ENCODE measurements around the gene PSORS1C1.

GRCh38 chr6:31125162-31125561, 10.6 kb downstream of the PSORS1C1 start:
- TF ChIP-seq REST (IDR thresholded peaks at IDR 0.05; ENCODE audit: insufficient replicate concordance, low read depth) (no peak), CTCF (IDR thresholded peaks at IDR 0.05; ENCODE audit: insufficient read depth, low read length) (no peak), GABPA (IDR thresholded peaks at IDR 0.05; ENCODE audit: low read depth) (no peak), POLR2AphosphoS5 (IDR thresholded peaks at IDR 0.05; ENCODE audit: low read depth) (no peak)

Data from HL-60 (cell line).